Subcutaneous adipose tissue (tissue), 4 donors: ENCODE results near the gene TBC1D5. TPM values are rescaled to one million over a fixed set of nuclear protein-coding genes. Genes with fewer than 3 reads are reported as not detected.

Source experiments
- total RNA-seq, 4 donors: library from RNA; depleted of rRNA; stranded (reverse); fragments of >200 nt; gene quantifications; one replicate each; pipeline ENCODE4 v1.1.0, GENCODE V29; 2016
- TF ChIP-seq, protein P1 (sequence below): fragments of 450-650 bp; IDR thresholded peaks from one replicate; pipeline ENCODE4 v1.5.1; 2016; ENCODE audit warnings: low read depth, mild to moderate bottlenecking, control low read depth, antibody characterized with exemption, moderate library complexity

The TBC1D5 gene
- total RNA-seq, 4 donors from 2014 or later: 76.3 to 91.1 (median 81.3) TPM

DNA sequence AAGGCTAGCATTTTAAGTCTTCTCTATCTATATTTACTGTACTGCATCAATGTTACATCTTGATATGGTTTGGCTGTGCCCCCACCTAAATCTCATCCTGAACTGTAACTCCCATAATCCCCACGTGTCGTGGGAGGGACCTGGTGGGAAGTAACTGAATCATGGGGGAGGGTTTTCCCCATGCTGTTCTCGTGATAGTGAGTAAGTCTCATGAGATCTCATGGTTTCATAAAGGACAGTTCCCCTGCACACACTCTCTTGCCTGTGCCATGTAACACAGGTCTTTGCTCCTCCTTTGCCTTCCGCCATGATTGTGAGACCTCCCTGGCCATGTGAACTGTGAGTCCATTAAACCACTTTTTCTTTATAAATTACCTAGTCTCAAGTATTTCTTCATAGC lies 161.5 kb downstream of the TBC1D5 start:
- TF ChIP-seq, protein P1, sequence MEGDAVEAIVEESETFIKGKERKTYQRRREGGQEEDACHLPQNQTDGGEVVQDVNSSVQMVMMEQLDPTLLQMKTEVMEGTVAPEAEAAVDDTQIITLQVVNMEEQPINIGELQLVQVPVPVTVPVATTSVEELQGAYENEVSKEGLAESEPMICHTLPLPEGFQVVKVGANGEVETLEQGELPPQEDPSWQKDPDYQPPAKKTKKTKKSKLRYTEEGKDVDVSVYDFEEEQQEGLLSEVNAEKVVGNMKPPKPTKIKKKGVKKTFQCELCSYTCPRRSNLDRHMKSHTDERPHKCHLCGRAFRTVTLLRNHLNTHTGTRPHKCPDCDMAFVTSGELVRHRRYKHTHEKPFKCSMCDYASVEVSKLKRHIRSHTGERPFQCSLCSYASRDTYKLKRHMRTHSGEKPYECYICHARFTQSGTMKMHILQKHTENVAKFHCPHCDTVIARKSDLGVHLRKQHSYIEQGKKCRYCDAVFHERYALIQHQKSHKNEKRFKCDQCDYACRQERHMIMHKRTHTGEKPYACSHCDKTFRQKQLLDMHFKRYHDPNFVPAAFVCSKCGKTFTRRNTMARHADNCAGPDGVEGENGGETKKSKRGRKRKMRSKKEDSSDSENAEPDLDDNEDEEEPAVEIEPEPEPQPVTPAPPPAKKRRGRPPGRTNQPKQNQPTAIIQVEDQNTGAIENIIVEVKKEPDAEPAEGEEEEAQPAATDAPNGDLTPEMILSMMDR: no peak

DNA sequence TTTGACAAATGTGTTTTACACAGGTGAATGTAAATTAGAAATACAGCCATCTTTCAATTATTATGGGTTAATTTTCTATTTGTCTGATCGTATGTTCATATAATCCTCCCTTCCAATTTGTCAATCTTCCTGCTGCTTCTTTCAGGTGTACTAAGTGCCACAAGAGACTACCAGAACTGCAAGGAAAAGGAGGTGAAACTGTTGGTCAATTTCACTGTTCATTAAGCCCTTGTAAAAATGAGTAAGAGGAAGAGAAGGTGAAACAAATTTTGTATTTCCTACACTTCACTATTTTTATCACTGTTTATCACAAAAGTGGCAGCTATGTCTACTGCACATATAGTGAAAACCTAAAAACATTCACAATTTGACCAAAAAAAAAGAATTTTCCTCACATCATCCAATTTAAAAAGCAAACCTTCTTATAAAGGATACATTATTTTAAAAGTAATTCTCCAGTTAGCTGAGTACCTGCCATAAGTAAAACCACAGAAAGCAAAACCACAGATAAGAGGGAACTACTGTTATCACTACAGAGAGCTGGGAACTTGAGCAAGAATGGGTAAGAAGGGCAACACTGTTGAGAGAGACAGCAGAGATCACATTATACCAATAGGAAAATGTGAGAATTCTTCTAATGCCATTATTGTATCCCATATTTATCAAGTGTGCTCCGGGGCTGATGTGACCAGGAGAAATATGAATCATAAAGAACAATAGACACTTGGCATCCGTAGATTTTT lies 163.0 kb downstream of the TBC1D5 start:
- TF ChIP-seq, protein P1: no peak

DNA sequence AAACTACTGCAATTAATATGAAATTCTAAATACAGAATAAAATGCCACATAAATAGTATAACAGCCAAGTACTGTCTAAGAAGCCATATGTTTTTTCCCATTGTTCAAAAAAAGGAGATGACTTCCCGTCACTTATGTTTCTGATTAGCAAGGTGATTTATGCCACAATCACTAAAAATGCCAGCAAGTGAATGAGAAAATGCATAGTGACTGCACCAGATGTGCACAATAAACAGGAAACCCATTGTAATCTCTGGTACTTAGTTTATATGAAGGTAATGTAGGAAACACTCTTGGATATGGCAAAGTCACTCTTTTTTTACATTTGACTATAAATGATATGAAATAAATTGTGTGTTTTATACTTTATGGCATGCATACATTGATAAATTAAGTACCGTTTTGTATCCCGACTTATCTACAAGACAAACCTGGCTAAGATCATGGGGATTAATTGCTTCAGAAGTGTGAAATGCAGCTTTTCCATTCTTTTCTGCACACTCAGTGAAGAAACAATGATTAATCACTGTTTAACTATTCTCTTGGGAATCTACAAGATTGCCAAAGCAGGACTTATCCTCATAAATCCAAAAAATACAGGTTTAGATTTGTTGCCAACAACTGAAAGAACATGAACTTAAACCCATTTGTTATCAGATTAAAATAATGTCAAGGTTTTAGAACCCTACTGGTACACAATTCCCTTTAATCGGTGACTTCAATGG lies 164.5 kb downstream of the TBC1D5 start:
- TF ChIP-seq, protein P1: no peak

DNA sequence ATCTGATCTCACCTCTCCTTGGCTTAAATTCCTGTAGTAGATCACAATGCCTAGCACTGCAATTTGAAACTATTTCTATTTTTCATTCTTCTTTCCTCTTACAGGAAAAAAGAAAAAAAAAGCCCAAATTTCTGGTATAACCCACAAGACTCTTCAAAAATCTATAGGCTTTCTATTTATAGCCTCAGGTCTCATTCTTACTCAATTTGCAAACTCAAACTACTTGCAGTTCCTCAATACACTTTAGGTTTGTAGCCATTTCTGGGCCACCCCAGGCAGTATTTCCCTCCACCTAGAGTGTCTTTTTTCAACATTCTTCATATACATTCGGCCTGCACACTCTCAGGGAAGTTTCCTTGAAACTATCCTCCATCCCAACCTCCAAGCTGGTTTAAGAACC lies 169.0 kb downstream of the TBC1D5 start:
- TF ChIP-seq, protein P1: no peak

DNA sequence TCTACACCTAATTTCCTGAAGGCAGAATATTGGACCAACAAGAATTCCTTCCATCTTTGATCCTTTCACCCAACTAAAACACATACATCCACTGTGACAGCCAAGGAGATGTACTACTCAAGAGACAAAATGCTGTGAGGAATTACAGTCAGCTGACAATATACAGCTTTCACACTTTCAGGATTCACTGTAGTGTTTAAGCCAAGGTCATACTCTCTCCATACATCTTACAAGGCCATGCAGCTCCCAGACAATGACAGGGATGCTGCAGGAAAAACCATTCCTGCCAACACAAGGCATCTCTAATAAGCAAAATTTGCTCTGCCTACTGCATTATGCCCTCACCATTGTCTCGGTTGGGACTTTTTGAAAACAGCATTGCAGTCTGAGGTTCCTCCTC lies 170.7 kb downstream of the TBC1D5 start:
- TF ChIP-seq, protein P1: no peak

DNA sequence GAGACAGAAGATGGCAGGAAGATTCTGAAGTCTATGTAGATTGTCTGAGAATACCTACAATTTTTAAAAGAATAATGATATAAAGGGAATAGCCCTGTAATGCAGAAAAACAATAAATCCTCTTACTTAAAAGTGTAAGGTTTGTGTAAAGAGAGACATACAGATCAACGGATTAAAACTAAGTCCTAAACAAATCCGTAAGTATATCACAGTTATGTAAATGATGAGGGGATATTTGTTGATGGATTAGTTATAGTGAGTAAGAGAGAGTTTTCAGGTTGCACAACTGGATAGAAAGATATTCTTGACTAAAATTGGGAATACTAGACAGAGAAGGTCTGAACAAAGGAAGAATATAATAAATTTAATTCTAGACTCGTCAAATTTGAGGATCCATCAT lies 179.6 kb downstream of the TBC1D5 start:
- TF ChIP-seq, protein P1: no peak

DNA sequence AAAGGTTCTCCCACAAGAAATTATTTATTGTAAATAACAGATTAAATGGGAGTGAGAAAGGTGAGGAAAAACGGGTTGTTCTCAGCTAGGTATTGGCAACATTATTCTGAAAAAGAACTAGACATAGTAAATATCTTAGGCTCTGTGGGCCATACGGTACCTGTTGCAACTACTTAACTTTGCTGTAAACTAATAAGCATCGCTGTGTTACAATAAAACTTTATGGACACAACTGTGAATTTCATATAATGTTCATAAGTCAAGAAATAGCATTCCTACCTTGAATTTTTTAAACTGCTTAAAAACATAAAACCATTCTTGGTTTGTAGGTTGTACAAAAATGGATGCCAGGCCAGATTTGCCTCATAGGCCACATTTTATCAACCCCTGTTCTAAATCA lies 183.9 kb downstream of the TBC1D5 start:
- TF ChIP-seq, protein P1: no peak
